ENCODE measurements around the gene ZNF335.
A peak's percentile ranks its signal among the peaks of the same experiment; 100 is the strongest.

Gene ZNF335

GRCh38 chr20:45951925-45952834 lies 19.8 kb downstream of the ZNF335 start:
- Histone ChIP-seq H3K27me3 (ENCODE audit: control insufficient read depth in 1 of 2, insufficient read depth in 1 of 2, low read length in 2 of 2) (no peaks in the 10 kb centered on the region), H3K23ac (ENCODE audit: low read length in 2 of 2) (no peak overlapping the region), H3K14ac (ENCODE audit: low read length in 2 of 2) (no peak overlapping the region), H2BK5ac (ENCODE audit: low read depth, low read length, poor library complexity, severe bottlenecking) (no peak overlapping the region), H3K9me3 (ENCODE audit: control insufficient read depth, low read length) (no peaks in the 10 kb centered on the region), H2BK12ac (ENCODE audit: low read length in 2 of 2) (no peak overlapping the region), H2BK120ac (ENCODE audit: low read depth, low read length) (no peak overlapping the region), H3K18ac (ENCODE audit: low read depth in 1 of 2, low read length in 2 of 2) (no peak overlapping the region), H3K27ac (ENCODE audit: low read length, poor library complexity, severe bottlenecking) (no peak overlapping the region), H3K4me2 (ENCODE audit: low read length, poor library complexity, severe bottlenecking) (no peak overlapping the region), H3K4ac (ENCODE audit: low read depth in 1 of 2, low read length in 2 of 2) (no peak overlapping the region), H3K9ac (ENCODE audit: low read length) (no peak overlapping the region), H2AFZ (ENCODE audit: low read depth, low read length) (no peak overlapping the region), H3K36me3 (ENCODE audit: control insufficient read depth in 1 of 2, insufficient read depth in 2 of 2, low read depth in 1 of 2, low read length in 2 of 2) (peaks cover 77 to 88% of the 10 kb centered on the region in 2 experiments), H2BK15ac (ENCODE audit: low read depth, poor library complexity, severe bottlenecking) (no peak overlapping the region), H3K4me3 (ENCODE audit: insufficient read depth in 1 of 2, low read depth in 1 of 2, low read length in 2 of 2) (no peak overlapping the region), H2AK5ac (ENCODE audit: low read length, severe bottlenecking) (no peak overlapping the region), H4K8ac (ENCODE audit: low read length) (no peak overlapping the region), H3K4me1 (ENCODE audit: control insufficient read depth, insufficient read depth, low read depth, low read length) (peaks cover 10% of the 10 kb centered on the region), H3K79me1 (replicated peaks; ENCODE audit: low read length, poor library complexity, severe bottlenecking) (peaks cover 10% of the 10 kb centered on the region), H4K91ac (ENCODE audit: low read length) (no peak overlapping the region)
- 92% methylated on average over 19 of the region's 19 CpGs for WGBS
- no peak for DNase-seq

DNA sequence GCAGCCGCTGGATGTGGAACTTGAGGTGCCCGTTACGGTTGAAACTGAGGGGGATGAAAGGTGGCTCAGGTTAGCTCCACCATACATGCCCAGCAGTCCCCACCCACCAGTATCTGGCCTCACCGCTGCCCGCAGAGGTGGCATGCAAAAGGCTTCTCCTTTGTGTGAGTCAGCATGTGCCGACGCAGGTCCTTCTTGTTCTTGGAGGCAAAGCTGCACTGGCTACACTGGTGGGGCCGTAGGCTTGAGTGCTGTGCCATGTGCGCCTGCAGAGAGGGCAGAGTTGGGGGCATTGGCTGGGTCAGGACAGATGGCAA lies 21.7 kb downstream of the ZNF335 start:
- H3K36me3 ChIP-seq (ENCODE audit: control insufficient read depth in 1 of 2, insufficient read depth in 2 of 2, low read depth in 1 of 2, low read length in 2 of 2): peaks cover 85 to 90% of the 10 kb centered on the region in 2 experiments
- no peak overlapping the region for H3K4me2 ChIP-seq (ENCODE audit: low read length, poor library complexity, severe bottlenecking)
- H3K4me3 ChIP-seq (ENCODE audit: insufficient read depth in 1 of 2, low read depth in 1 of 2, low read length in 2 of 2): no peak overlapping the region
- no peak overlapping the region for H3K9ac ChIP-seq (ENCODE audit: low read length)
- H4K8ac ChIP-seq (ENCODE audit: low read length): peak overlapping the region; percentile 12
- 98% methylated on average over 9 of the region's 9 CpGs for WGBS
- no peak overlapping the region for H2BK12ac ChIP-seq (ENCODE audit: low read length in 2 of 2)
- H2BK15ac ChIP-seq (ENCODE audit: low read depth, poor library complexity, severe bottlenecking): no peak overlapping the region
- H3K18ac ChIP-seq (ENCODE audit: low read depth in 1 of 2, low read length in 2 of 2): no peak overlapping the region
- no peak overlapping the region for H3K14ac ChIP-seq (ENCODE audit: low read length in 2 of 2)
- H3K9me3 ChIP-seq (ENCODE audit: control insufficient read depth, low read length): no peaks in the 10 kb centered on the region
- H3K79me1 ChIP-seq (replicated peaks; ENCODE audit: low read length, poor library complexity, severe bottlenecking): peaks cover 10% of the 10 kb centered on the region
- DNase-seq: no peak
- H3K27me3 ChIP-seq (ENCODE audit: control insufficient read depth in 1 of 2, insufficient read depth in 1 of 2, low read length in 2 of 2): no peaks in the 10 kb centered on the region
- no peak overlapping the region for H3K4ac ChIP-seq (ENCODE audit: low read depth in 1 of 2, low read length in 2 of 2)
- no peak overlapping the region for H4K91ac ChIP-seq (ENCODE audit: low read length)
- no peak overlapping the region for H2BK5ac ChIP-seq (ENCODE audit: low read depth, low read length, poor library complexity, severe bottlenecking)
- H2AK5ac ChIP-seq (ENCODE audit: low read length, severe bottlenecking): no peak overlapping the region
- H2AFZ ChIP-seq (ENCODE audit: low read depth, low read length): no peak overlapping the region
- H2BK120ac ChIP-seq (ENCODE audit: low read depth, low read length): no peak overlapping the region
- no peak overlapping the region for H3K23ac ChIP-seq (ENCODE audit: low read length in 2 of 2)
- peaks cover 21% of the 10 kb centered on the region for H3K4me1 ChIP-seq (ENCODE audit: control insufficient read depth, insufficient read depth, low read depth, low read length)
- no peak overlapping the region for H3K27ac ChIP-seq (ENCODE audit: low read length, poor library complexity, severe bottlenecking)

GRCh38 chr20:45949542-45950329 lies 22.3 kb downstream of the ZNF335 start:
- H2AK5ac ChIP-seq (ENCODE audit: low read length, severe bottlenecking): no peak overlapping the region

More at GRCh38 chr20:45949542-45950329, 22.3 kb downstream of the ZNF335 start:
- H3K4me1 ChIP-seq (ENCODE audit: control insufficient read depth, insufficient read depth, low read depth, low read length): peaks cover 24% of the 10 kb centered on the region
- DNase-seq: no peak
- peaks cover 10% of the 10 kb centered on the region for H3K79me1 ChIP-seq (replicated peaks; ENCODE audit: low read length, poor library complexity, severe bottlenecking)
- peaks cover 90 to 93% of the 10 kb centered on the region in 2 experiments for H3K36me3 ChIP-seq (ENCODE audit: control insufficient read depth in 1 of 2, insufficient read depth in 2 of 2, low read depth in 1 of 2, low read length in 2 of 2)
- H4K91ac ChIP-seq (ENCODE audit: low read length): no peak overlapping the region
- H3K4ac ChIP-seq (ENCODE audit: low read depth in 1 of 2, low read length in 2 of 2): no peak overlapping the region
- H3K9ac ChIP-seq (ENCODE audit: low read length): no peak overlapping the region
- H2BK5ac ChIP-seq (ENCODE audit: low read depth, low read length, poor library complexity, severe bottlenecking): no peak overlapping the region
- H3K4me3 ChIP-seq (ENCODE audit: insufficient read depth in 1 of 2, low read depth in 1 of 2, low read length in 2 of 2): no peak overlapping the region
- no peak overlapping the region for H2BK120ac ChIP-seq (ENCODE audit: low read depth, low read length)
- no peaks in the 10 kb centered on the region for H3K9me3 ChIP-seq (ENCODE audit: control insufficient read depth, low read length)
- no peak overlapping the region for H3K18ac ChIP-seq (ENCODE audit: low read depth in 1 of 2, low read length in 2 of 2)
- H4K8ac ChIP-seq (ENCODE audit: low read length): no peak overlapping the region
- no peak overlapping the region for H2AFZ ChIP-seq (ENCODE audit: low read depth, low read length)
- H2BK15ac ChIP-seq (ENCODE audit: low read depth, poor library complexity, severe bottlenecking): no peak overlapping the region
- no peak overlapping the region for H3K14ac ChIP-seq (ENCODE audit: low read length in 2 of 2)
- no peak overlapping the region for H3K27ac ChIP-seq (ENCODE audit: low read length, poor library complexity, severe bottlenecking)
- WGBS: 94% methylated on average over 13 of the region's 13 CpGs
- H2BK12ac ChIP-seq (ENCODE audit: low read length in 2 of 2): no peak overlapping the region
- H3K23ac ChIP-seq (ENCODE audit: low read length in 2 of 2): no peak overlapping the region
- H3K27me3 ChIP-seq (ENCODE audit: control insufficient read depth in 1 of 2, insufficient read depth in 1 of 2, low read length in 2 of 2): no peaks in the 10 kb centered on the region
- H3K4me2 ChIP-seq (ENCODE audit: low read length, poor library complexity, severe bottlenecking): no peak overlapping the region
